Measurements from ENCODE around the gene PKD1.

Gene PKD1

GRCh38 chr16:2046893-2047329 is 88.8 kb downstream of the PKD1 start:
- DNase-seq (ENCODE audit: low spot score) = no peak

GRCh38 chr16:2045965-2046892 is 89.5 kb downstream of the PKD1 start:
- DNase-seq (ENCODE audit: low spot score) = no peak

GRCh38 chr16:2044541-2044940 is 91.2 kb downstream of the PKD1 start:
- DNase-seq (ENCODE audit: low spot score) = no peak

- no peak for DNase-seq (ENCODE audit: low spot score)
Observed at GRCh38 chr16:2043667-2044451, 91.8 kb downstream of the PKD1 start.

GRCh38 chr16:2042986-2043666 is 92.6 kb downstream of the PKD1 start:
- no peak for DNase-seq (ENCODE audit: low spot score)

- DNase-seq (ENCODE audit: low spot score) = no peak
Observed at GRCh38 chr16:2042171-2042985, 93.3 kb downstream of the PKD1 start.

- DNase-seq (ENCODE audit: low spot score) = no peak
Observed at GRCh38 chr16:2040787-2041522, 94.7 kb downstream of the PKD1 start.

GRCh38 chr16:2040041-2040786 is 95.5 kb downstream of the PKD1 start:
- no peak for DNase-seq (ENCODE audit: low spot score)

GRCh38 chr16:2039274-2040031 is 96.2 kb downstream of the PKD1 start:
- peak; percentile 87 for DNase-seq (ENCODE audit: low spot score)

All from AG20443 (cell line).